Neural crest cell (in vitro differentiated cells): ENCODE results near the gene ABHD17C. TPM values are rescaled to one million over a fixed set of nuclear protein-coding genes. Genes with fewer than 3 reads are reported as not detected.

Source experiments
- DNase-seq: peaks from one replicate; pipeline ENCODE4 v3.0.0; 2021; ENCODE audit warnings: low read depth, mixed read lengths, low spot score
- H3K27ac Mint-ChIP-seq: one replicate; pipeline ENCODE4 v1.8.0; 2021; ENCODE audit warnings: mild to moderate bottlenecking, mixed read lengths; ENCODE audit not compliant: unreplicated experiment
- H3K27me3 Mint-ChIP-seq: 2 replicates; pipeline ENCODE4 v1.8.0; 2021; ENCODE audit warnings: low read depth, mild to moderate bottlenecking, mixed read lengths
- H3K36me3 Mint-ChIP-seq: 2 replicates; pipeline ENCODE4 v1.8.0; 2021; ENCODE audit warnings: low read depth, mild to moderate bottlenecking, mixed read lengths
- H3K4me1 Mint-ChIP-seq: 2 replicates; pipeline ENCODE4 v1.8.0; 2021; ENCODE audit warnings: mixed read lengths
- H3K4me3 Mint-ChIP-seq: one replicate; pipeline ENCODE4 v1.8.0; 2021; ENCODE audit warnings: mild to moderate bottlenecking, mixed read lengths
- H3K9me3 Mint-ChIP-seq: 2 replicates; pipeline ENCODE4 v1.8.0; 2021; ENCODE audit warnings: mixed read lengths
- CTCF ChIP-seq: fragments of 200-600 bp; sonication (generic); conservative IDR thresholded peaks from 2 replicates; pipeline ENCODE4 v1.5.0; 2021; ENCODE audit warnings: antibody characterized with exemption, mild to moderate bottlenecking
- total RNA-seq: library from RNA; stranded (reverse); gene quantifications from 2 replicates; pipeline ENCODE4 v1.2.1, GENCODE V29; 2021

The ABHD17C gene
- total RNA-seq, 1 donor from 2014 or later = 26.5 TPM

- no peak for DNase-seq
- H3K27me3 Mint-ChIP-seq = no peaks in the 10 kb centered on the region
- no peak overlapping the region for H3K27ac Mint-ChIP-seq
- no peak overlapping the region for H3K4me3 Mint-ChIP-seq
- H3K36me3 Mint-ChIP-seq = peaks cover 34% of the 10 kb centered on the region
- peaks cover 46% of the 10 kb centered on the region for H3K4me1 Mint-ChIP-seq
- H3K9me3 Mint-ChIP-seq = peaks cover 14% of the 10 kb centered on the region
- TF ChIP-seq CTCF = no peak
These were observed 44.8 kb downstream of the ABHD17C start for GRCh38 chr15:80739919-80740318.

- DNase-seq = no peak
- H3K27ac Mint-ChIP-seq = no peak overlapping the region
- no peak for TF ChIP-seq CTCF
- peaks cover 18% of the 10 kb centered on the region for H3K9me3 Mint-ChIP-seq
- H3K27me3 Mint-ChIP-seq = no peaks in the 10 kb centered on the region
- H3K4me3 Mint-ChIP-seq = no peak overlapping the region
- peaks cover 42% of the 10 kb centered on the region for H3K4me1 Mint-ChIP-seq
- H3K36me3 Mint-ChIP-seq = peaks cover 30% of the 10 kb centered on the region
These were observed 47.0 kb downstream of the ABHD17C start for GRCh38 chr15:80742081-80742480.

- Mint-ChIP-seq H3K36me3 (peaks cover 18% of the 10 kb centered on the region), H3K4me1 (peaks cover 54% of the 10 kb centered on the region), H3K27me3 (no peaks in the 10 kb centered on the region), H3K9me3 (peaks cover 13% of the 10 kb centered on the region), H3K27ac (peak overlapping the region; percentile 31), H3K4me3 (no peak overlapping the region)
- no peak for DNase-seq
- no peak for TF ChIP-seq CTCF
These were observed 48.2 kb downstream of the ABHD17C start for GRCh38 chr15:80743189-80743833.

GRCh38 chr15:80744415-80744814 is 49.3 kb downstream of the ABHD17C start:
- H3K4me3 Mint-ChIP-seq = no peak overlapping the region

GRCh38 chr15:80744826-80745225 is 49.7 kb downstream of the ABHD17C start:
- Mint-ChIP-seq H3K9me3 (peaks cover 10% of the 10 kb centered on the region), H3K27ac (peak overlapping the region; percentile 5), H3K36me3 (peaks cover 7% of the 10 kb centered on the region), H3K27me3 (no peaks in the 10 kb centered on the region), H3K4me3 (peak overlapping the region; percentile 24), H3K4me1 (peaks cover 60% of the 10 kb centered on the region)
- DNase-seq = no peak
- no peak for TF ChIP-seq CTCF

More at GRCh38 chr15:80744415-80744814, 49.3 kb downstream of the ABHD17C start:
- peak overlapping the region; percentile 5 for H3K27ac Mint-ChIP-seq
- no peak for TF ChIP-seq CTCF
- H3K27me3 Mint-ChIP-seq = no peaks in the 10 kb centered on the region
- peaks cover 10% of the 10 kb centered on the region for H3K36me3 Mint-ChIP-seq
- H3K4me1 Mint-ChIP-seq = peaks cover 57% of the 10 kb centered on the region
- peaks cover 11% of the 10 kb centered on the region for H3K9me3 Mint-ChIP-seq
- DNase-seq = no peak
